ENCODE data around the gene SESN2. TPM values are rescaled to one million over a fixed set of nuclear protein-coding genes. Genes with fewer than 3 reads are reported as not detected.

SESN2 gene
- total RNA-seq, 1 donor from 2014 or later, result 5.1 TPM

- no peak for DNase-seq
Observed at GRCh38 chr1:28282426-28283407, 23.4 kb downstream of the SESN2 start.

GRCh38 chr1:28286111-28286510 is 26.8 kb downstream of the SESN2 start:
- no peak for DNase-seq

GRCh38 chr1:28288487-28288886 is 29.2 kb downstream of the SESN2 start:
- DNase-seq, result no peak

GRCh38 chr1:28290851-28291250 is 31.5 kb downstream of the SESN2 start:
- no peak for DNase-seq

- DNase-seq, result no peak
Observed at GRCh38 chr1:28291711-28292110, 32.4 kb downstream of the SESN2 start.

GRCh38 chr1:28295936-28296335 is 36.6 kb downstream of the SESN2 start:
- no peak for DNase-seq

- no peak for DNase-seq
Observed at GRCh38 chr1:28296401-28297261, 37.3 kb downstream of the SESN2 start.

GRCh38 chr1:28297826-28298225 is 38.5 kb downstream of the SESN2 start:
- DNase-seq, result no peak

- DNase-seq, result no peak
Observed at GRCh38 chr1:28298438-28298837, 39.1 kb downstream of the SESN2 start.

GRCh38 chr1:28301368-28302174 is 42.3 kb downstream of the SESN2 start:
- DNase-seq, result no peak

GRCh38 chr1:28302247-28302646 is 42.9 kb downstream of the SESN2 start:
- no peak for DNase-seq

GRCh38 chr1:28306301-28306949 is 47.1 kb downstream of the SESN2 start:
- DNase-seq, result no peak

GRCh38 chr1:28308750-28309149 is 49.4 kb downstream of the SESN2 start:
- no peak for DNase-seq

- no peak for DNase-seq
Observed at GRCh38 chr1:28309702-28310101, 50.4 kb downstream of the SESN2 start.

- no peak for DNase-seq
Observed at GRCh38 chr1:28313702-28314546, 54.6 kb downstream of the SESN2 start.

GRCh38 chr1:28314547-28314941 is 55.2 kb downstream of the SESN2 start:
- no peak for DNase-seq

GRCh38 chr1:28317014-28317413 is 57.7 kb downstream of the SESN2 start:
- DNase-seq, result no peak

GRCh38 chr1:28322194-28322593 is 62.9 kb downstream of the SESN2 start:
- no peak for DNase-seq

GRCh38 chr1:28323720-28324119 is 64.4 kb downstream of the SESN2 start:
- no peak for DNase-seq

- no peak for DNase-seq
Observed at GRCh38 chr1:28326515-28326914, 67.2 kb downstream of the SESN2 start.

- no peak for DNase-seq
Observed at GRCh38 chr1:28326984-28327383, 67.7 kb downstream of the SESN2 start.

Measured in occipital lobe (tissue), 2 donors.